OCI-LY1 (cell line): ENCODE results near the gene ICOSLG.

Experiments
- H2AFZ ChIP-seq: fragments of 200-600 bp; sonication (generic), shearing (Covaris generic); 2 replicates; pipeline ENCODE4 v1.6.0; 2014; ENCODE audit warnings: antibody characterized with exemption, mild to moderate bottlenecking, low read length
- H3F3A ChIP-seq: fragments of 200-600 bp; sonication (generic), shearing (Covaris generic); 2 replicates; pipeline ENCODE4 v1.6.0; 2014; ENCODE audit warnings: mild to moderate bottlenecking, antibody characterized with exemption, low read length, moderate library complexity; ENCODE audit not compliant: insufficient read depth
- H3K27ac ChIP-seq: fragments of 200-600 bp; sonication (generic); 2 replicates; pipeline ENCODE4 v1.5.1; 2014; ENCODE audit warnings: low read length, mixed run types, mild to moderate bottlenecking, low read depth; ENCODE audit not compliant: poor library complexity, severe bottlenecking
- H3K27me3 ChIP-seq: fragments of 200-600 bp; sonication (generic); 2 replicates; pipeline ENCODE4 v1.6.0; 2014; ENCODE audit warnings: antibody characterized with exemption, mild to moderate bottlenecking, low read length, moderate library complexity; ENCODE audit not compliant: insufficient read depth
- H3K36me3 ChIP-seq: fragments of 200-600 bp; sonication (generic); 2 replicates; pipeline ENCODE4 v1.6.1; 2014; ENCODE audit warnings: mild to moderate bottlenecking, antibody characterized with exemption, low read length, moderate library complexity, mixed read lengths; ENCODE audit not compliant: insufficient read depth
- H3K4me1 ChIP-seq: fragments of 200-600 bp; sonication (generic); 2 replicates; pipeline ENCODE4 v1.5.1; 2014; ENCODE audit warnings: mild to moderate bottlenecking, low read length, moderate library complexity; ENCODE audit not compliant: insufficient read depth, severe bottlenecking
- H3K4me2 ChIP-seq: fragments of 200-600 bp; sonication (generic), shearing (Covaris generic); 2 replicates; pipeline ENCODE4 v1.6.1; 2014; ENCODE audit warnings: low read length
- H3K4me3 ChIP-seq: fragments of 200-600 bp; sonication (generic); 2 replicates; pipeline ENCODE4 v1.5.1; 2014; ENCODE audit warnings: low read length, low read depth, mild to moderate bottlenecking, mixed read lengths; ENCODE audit not compliant: poor library complexity, severe bottlenecking
- H3K79me2 ChIP-seq: fragments of 200-600 bp; shearing (Covaris generic); 2 replicates; pipeline ENCODE4 v1.6.1; 2016; ENCODE audit warnings: mixed run types, low read length, mixed read lengths; ENCODE audit not compliant: insufficient read depth
- H3K9ac ChIP-seq: fragments of 200-600 bp; sonication (generic), shearing (Covaris generic); 2 replicates; pipeline ENCODE4 v1.6.1; 2014; ENCODE audit warnings: mild to moderate bottlenecking, low read length, mixed read lengths
- H3K9me2 ChIP-seq: fragments of 200-600 bp; sonication (generic), shearing (Covaris generic); 2 replicates; pipeline ENCODE4 v1.6.1; 2014; ENCODE audit warnings: low read depth, mild to moderate bottlenecking, low read length, mixed read lengths
- H3K9me3 ChIP-seq: fragments of 200-600 bp; shearing (Covaris generic); 2 replicates; pipeline ENCODE4 v1.6.1; 2014; ENCODE audit warnings: low read length, mixed read lengths
- H4K20me1 ChIP-seq: fragments of 200-600 bp; sonication (generic), shearing (Covaris generic); 2 replicates; pipeline ENCODE4 v1.6.0; 2016; ENCODE audit warnings: mild to moderate bottlenecking, low read length; ENCODE audit not compliant: insufficient read depth
- EZH2 ChIP-seq: fragments of 200-600 bp; sonication (generic), shearing (Covaris generic); IDR thresholded peaks from 2 replicates; pipeline ENCODE4 v1.8.0; 2017; ENCODE audit warnings: borderline replicate concordance, mixed run types, mild to moderate bottlenecking, antibody characterized with exemption, low read length, moderate library complexity, mixed read lengths
- TF ChIP-seq, protein P1 (sequence below): fragments of 200-600 bp; sonication (generic), shearing (Covaris generic); IDR thresholded peaks from 2 replicates; pipeline ENCODE4 v1.5.1; 2017; ENCODE audit warnings: mild to moderate bottlenecking, antibody characterized with exemption, low read length, moderate library complexity, mixed read lengths

Gene ICOSLG

GRCh38 chr21:44263221-44263760, 22.5 kb upstream of the ICOSLG start:
- TF ChIP-seq, protein P1, sequence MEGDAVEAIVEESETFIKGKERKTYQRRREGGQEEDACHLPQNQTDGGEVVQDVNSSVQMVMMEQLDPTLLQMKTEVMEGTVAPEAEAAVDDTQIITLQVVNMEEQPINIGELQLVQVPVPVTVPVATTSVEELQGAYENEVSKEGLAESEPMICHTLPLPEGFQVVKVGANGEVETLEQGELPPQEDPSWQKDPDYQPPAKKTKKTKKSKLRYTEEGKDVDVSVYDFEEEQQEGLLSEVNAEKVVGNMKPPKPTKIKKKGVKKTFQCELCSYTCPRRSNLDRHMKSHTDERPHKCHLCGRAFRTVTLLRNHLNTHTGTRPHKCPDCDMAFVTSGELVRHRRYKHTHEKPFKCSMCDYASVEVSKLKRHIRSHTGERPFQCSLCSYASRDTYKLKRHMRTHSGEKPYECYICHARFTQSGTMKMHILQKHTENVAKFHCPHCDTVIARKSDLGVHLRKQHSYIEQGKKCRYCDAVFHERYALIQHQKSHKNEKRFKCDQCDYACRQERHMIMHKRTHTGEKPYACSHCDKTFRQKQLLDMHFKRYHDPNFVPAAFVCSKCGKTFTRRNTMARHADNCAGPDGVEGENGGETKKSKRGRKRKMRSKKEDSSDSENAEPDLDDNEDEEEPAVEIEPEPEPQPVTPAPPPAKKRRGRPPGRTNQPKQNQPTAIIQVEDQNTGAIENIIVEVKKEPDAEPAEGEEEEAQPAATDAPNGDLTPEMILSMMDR: no peak
- no peak for TF ChIP-seq EZH2
- Histone ChIP-seq H2AFZ (no peak overlapping the region), H3K9me2 (no peaks in the 10 kb centered on the region), H3K4me1 (no peaks in the 10 kb centered on the region), H3K27me3 (peaks cover 7% of the 10 kb centered on the region), H3K9ac (no peak overlapping the region), H3F3A (no peaks in the 10 kb centered on the region), H3K4me3 (no peak overlapping the region), H3K79me2 (no peaks in the 10 kb centered on the region), H3K27ac (no peak overlapping the region), H3K4me2 (no peak overlapping the region), H3K36me3 (no peaks in the 10 kb centered on the region), H4K20me1 (no peaks in the 10 kb centered on the region), H3K9me3 (no peaks in the 10 kb centered on the region)

- no peaks in the 10 kb centered on the region for H3K79me2 ChIP-seq
- H3K4me1 ChIP-seq: no peaks in the 10 kb centered on the region
- no peaks in the 10 kb centered on the region for H4K20me1 ChIP-seq
- no peak for TF ChIP-seq EZH2
- TF ChIP-seq, protein P1: no peak
- no peak overlapping the region for H3K4me3 ChIP-seq
- no peak overlapping the region for H3K27ac ChIP-seq
- H3K9me3 ChIP-seq: no peaks in the 10 kb centered on the region
- no peak overlapping the region for H3K9ac ChIP-seq
- no peak overlapping the region for H3K4me2 ChIP-seq
- H3F3A ChIP-seq: no peaks in the 10 kb centered on the region
- peaks cover 7% of the 10 kb centered on the region for H3K27me3 ChIP-seq
- no peaks in the 10 kb centered on the region for H3K36me3 ChIP-seq
- no peaks in the 10 kb centered on the region for H3K9me2 ChIP-seq
- no peak overlapping the region for H2AFZ ChIP-seq
These were observed 21.8 kb upstream of the ICOSLG start for GRCh38 chr21:44262338-44263056.

DNA sequence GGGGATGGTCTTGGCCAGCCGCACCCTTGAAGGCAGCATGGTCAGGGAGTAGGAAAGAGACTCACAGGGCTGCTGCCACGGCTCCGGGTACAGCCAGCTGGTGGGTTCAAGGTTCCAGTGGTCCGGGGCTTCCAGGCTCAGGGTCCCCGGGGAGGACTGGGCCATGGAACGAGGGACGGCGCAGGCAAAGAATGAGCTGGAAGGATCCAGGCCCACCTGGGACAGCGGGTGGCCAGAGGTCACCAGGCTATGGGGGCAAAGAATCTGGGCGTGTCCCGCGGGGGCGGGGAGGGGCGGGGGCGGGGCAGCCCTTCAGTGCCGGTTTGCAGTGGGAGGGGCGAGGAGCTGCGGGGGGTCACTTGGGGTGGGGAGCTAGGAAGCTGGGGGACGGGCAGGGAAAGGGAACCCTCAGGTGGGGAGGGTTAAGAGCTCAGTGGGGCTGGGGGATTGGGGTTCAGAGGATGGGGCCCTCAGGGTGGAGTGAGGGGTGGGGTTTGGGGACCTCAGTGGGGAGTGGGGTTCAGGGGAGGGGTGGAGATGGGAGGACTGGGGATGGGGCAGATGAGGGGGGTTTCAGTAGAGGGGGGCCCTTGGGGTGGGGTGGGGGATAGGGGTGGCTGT, 21.0 kb upstream of the ICOSLG start, which contains the start of gene DNMT3L:
TSS of gene DNMT3L (minus strand) at position 223 of the 621 bp plus-strand sequence. CDS start 638 bp downstream, outside the sequence.
- Histone ChIP-seq H3K9ac (no peak within 1 kb of the TSS), H4K20me1 (no peaks in the 10 kb centered on the region), H3K9me2 (no peaks in the 10 kb centered on the region), H3K36me3 (no peaks in the 10 kb centered on the region), H3F3A (no peaks in the 10 kb centered on the region), H3K9me3 (no peaks in the 10 kb centered on the region), H3K27ac (no peak within 1 kb of the TSS), H3K4me1 (no peaks in the 10 kb centered on the region), H3K27me3 (peaks cover 9% of the 10 kb centered on the region), H3K4me3 (no peak within 1 kb of the TSS), H2AFZ (no peak within 1 kb of the TSS), H3K4me2 (no peak within 1 kb of the TSS), H3K79me2 (no peaks in the 10 kb centered on the region)
- no peak for TF ChIP-seq EZH2
- TF ChIP-seq, protein P1: no peak
